Measurements from ENCODE around the gene POM121L12.

Gene POM121L12

DNA sequence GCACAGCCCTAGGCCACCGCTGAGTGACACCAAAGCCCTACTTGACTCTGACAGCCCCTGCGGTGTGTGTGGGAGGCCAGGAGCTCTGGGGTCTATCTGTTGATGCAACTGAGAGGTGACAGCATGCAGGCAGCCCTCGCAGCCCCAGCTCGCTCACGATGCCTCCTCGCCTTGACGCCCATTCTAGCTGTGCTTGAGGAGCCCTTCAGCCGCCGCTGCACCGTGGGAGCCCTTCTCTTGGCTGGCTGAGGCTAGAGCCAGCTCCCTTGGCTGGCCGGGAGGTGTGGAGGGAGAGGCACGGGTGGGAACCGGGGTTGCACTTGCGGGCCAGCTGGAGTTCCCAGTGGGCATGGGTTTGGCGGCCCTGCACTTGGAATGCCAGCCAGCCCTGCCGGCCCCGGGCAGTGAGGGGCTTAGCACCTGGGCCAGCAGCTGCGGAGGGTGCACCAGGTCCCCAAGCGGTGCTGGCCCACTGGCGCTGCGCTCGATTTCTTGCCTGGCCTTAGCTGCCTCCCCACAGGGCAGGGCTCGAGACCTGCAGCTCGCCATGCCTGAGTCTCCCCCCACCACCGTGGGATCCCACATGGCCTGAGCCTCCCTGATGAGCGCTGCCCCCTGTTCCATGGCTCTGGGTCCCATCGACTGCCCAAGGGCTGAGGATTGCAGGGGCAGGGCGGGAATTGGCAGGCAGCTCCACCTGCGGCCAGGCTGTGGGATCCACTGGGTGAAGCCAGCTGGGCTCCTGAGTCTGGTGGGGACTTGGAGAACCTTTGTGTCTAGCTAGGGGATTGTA, 31.6 kb upstream of the POM121L12 start:
- DNase-seq (ENCODE audit: low read depth): no peak
- no peak overlapping the region for H3K4me3 ChIP-seq (ENCODE audit: low read depth, low read length)
- TF ChIP-seq, protein P1, sequence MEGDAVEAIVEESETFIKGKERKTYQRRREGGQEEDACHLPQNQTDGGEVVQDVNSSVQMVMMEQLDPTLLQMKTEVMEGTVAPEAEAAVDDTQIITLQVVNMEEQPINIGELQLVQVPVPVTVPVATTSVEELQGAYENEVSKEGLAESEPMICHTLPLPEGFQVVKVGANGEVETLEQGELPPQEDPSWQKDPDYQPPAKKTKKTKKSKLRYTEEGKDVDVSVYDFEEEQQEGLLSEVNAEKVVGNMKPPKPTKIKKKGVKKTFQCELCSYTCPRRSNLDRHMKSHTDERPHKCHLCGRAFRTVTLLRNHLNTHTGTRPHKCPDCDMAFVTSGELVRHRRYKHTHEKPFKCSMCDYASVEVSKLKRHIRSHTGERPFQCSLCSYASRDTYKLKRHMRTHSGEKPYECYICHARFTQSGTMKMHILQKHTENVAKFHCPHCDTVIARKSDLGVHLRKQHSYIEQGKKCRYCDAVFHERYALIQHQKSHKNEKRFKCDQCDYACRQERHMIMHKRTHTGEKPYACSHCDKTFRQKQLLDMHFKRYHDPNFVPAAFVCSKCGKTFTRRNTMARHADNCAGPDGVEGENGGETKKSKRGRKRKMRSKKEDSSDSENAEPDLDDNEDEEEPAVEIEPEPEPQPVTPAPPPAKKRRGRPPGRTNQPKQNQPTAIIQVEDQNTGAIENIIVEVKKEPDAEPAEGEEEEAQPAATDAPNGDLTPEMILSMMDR (conservative IDR thresholded peaks at IDR 0.05; ENCODE audit: low read depth, low read length): no peak

DNA sequence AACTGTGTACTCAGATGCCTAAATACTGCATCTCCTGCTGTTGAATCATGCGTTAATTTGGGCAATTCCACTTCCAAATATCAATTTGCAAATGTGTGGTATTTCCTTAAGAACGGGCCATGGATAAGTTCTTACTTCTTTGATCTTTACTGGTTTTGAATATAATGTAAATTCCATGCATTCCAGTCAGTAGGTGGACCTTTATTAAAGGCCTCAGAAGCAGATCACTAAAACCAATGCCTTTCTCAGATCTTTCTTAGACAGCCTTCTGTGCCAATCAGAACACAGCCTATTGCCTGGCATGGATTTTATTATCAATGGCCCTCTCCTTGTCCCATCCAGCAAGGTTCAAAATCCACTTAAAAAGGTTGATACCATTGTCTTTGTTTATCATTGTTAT, 21.5 kb upstream of the POM121L12 start:
- TF ChIP-seq, protein P1 (conservative IDR thresholded peaks at IDR 0.05; ENCODE audit: low read depth, low read length): no peak
- DNase-seq (ENCODE audit: low read depth): no peak
- H3K4me3 ChIP-seq (ENCODE audit: low read depth, low read length): no peak overlapping the region

DNA sequence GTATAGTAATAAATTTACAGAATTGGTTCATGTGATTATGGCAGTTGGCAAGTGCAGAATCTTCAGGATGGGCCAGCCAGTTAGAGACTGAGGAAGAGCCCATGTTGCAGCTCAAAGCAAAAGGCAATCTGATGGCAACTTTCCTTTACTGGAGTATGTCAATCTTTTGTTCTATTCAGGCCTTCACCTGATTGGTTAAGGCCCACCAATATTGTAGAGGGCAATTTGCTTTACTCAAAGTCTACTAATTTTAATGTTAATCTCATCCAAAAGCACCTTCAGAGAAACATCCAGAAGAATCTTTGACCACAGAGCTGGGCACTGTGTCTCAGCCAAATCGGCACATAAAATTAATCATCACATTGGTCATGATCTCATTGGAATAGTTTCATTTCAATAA, 20.0 kb upstream of the POM121L12 start:
- TF ChIP-seq, protein P1 (conservative IDR thresholded peaks at IDR 0.05; ENCODE audit: low read depth, low read length): no peak
- no peak overlapping the region for H3K4me3 ChIP-seq (ENCODE audit: low read depth, low read length)
- no peak for DNase-seq (ENCODE audit: low read depth)

DNA sequence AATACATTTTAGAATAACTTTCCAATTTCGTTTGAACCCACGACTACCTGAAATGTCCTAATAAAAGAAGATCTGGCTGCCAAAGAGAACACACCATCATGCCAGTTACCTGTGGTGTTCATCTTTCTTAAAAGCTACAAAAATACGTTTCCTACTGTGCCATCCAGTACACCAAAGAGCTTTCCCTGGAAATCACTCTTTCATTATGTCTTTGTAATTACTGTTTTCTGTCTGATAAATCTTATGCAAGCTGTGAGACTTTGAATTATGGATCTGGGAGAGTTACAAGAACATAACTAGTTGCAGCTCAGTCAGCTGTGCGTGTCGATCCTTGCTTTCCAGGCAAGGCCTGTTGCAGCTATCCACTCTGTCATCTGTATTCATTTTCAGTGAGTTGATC, 12.5 kb upstream of the POM121L12 start:
- no peak for DNase-seq (ENCODE audit: low read depth)
- TF ChIP-seq, protein P1 (conservative IDR thresholded peaks at IDR 0.05; ENCODE audit: low read depth, low read length): no peak
- H3K4me3 ChIP-seq (ENCODE audit: low read depth, low read length): no peak overlapping the region

GRCh38 chr7:53048638-53049037, 13.2 kb downstream of the POM121L12 start:
- no peak for DNase-seq (ENCODE audit: low read depth)
- TF ChIP-seq, protein P1 (conservative IDR thresholded peaks at IDR 0.05; ENCODE audit: low read depth, low read length): no peak
- H3K4me3 ChIP-seq (ENCODE audit: low read depth, low read length): no peak overlapping the region

GRCh38 chr7:53050433-53050832, 15.0 kb downstream of the POM121L12 start:
- H3K4me3 ChIP-seq (ENCODE audit: low read depth, low read length): no peak overlapping the region
- DNase-seq (ENCODE audit: low read depth): no peak
- TF ChIP-seq, protein P1 (conservative IDR thresholded peaks at IDR 0.05; ENCODE audit: low read depth, low read length): no peak

- no peak for DNase-seq (ENCODE audit: low read depth)
- H3K4me3 ChIP-seq (ENCODE audit: low read depth, low read length): no peak overlapping the region
- TF ChIP-seq, protein P1 (conservative IDR thresholded peaks at IDR 0.05; ENCODE audit: low read depth, low read length): no peak
Observed at GRCh38 chr7:53059591-53059990, 24.2 kb downstream of the POM121L12 start.

Data from choroid plexus epithelial cell (primary cell).